Neural progenitor cell (in vitro differentiated cells): ENCODE data around the gene WDR48.

Experiments
- CTCF ChIP-seq: fragments of 200-600 bp; sonication (generic); IDR thresholded peaks from 2 replicates; pipeline ENCODE4 v1.5.1; 2017; ENCODE audit warnings: antibody characterized with exemption, mild to moderate bottlenecking
- EZH2 ChIP-seq: fragments of 200-600 bp; sonication (generic); IDR thresholded peaks from 2 replicates; pipeline ENCODE4 v1.6.1; 2017; ENCODE audit warnings: antibody characterized with exemption, mild to moderate bottlenecking, moderate library complexity
- EZH2phosphoT487 ChIP-seq: fragments of 200-600 bp; sonication (generic); IDR thresholded peaks from 2 replicates; pipeline ENCODE4 v1.6.1; 2017; ENCODE audit warnings: antibody characterized with exemption

GRCh38 chr3:39134305-39134704, 82.5 kb downstream of the WDR48 start:
- TF ChIP-seq CTCF (no peak), EZH2phosphoT487 (no peak), EZH2 (no peak)
